Stimulated activated CD8-positive, alpha-beta memory T cell treated with anti-CD3 and anti-CD28 coated beads, Interleukin-15, amount 100 ng/mL, for 1 hour (primary cell): ENCODE data around the gene PTPN4.

ENCODE experiments used
- DNase-seq: peaks from one replicate; pipeline ENCODE4 v3.0.0-alpha.2; 2020; ENCODE audit warnings: low read depth

Gene PTPN4

DNA sequence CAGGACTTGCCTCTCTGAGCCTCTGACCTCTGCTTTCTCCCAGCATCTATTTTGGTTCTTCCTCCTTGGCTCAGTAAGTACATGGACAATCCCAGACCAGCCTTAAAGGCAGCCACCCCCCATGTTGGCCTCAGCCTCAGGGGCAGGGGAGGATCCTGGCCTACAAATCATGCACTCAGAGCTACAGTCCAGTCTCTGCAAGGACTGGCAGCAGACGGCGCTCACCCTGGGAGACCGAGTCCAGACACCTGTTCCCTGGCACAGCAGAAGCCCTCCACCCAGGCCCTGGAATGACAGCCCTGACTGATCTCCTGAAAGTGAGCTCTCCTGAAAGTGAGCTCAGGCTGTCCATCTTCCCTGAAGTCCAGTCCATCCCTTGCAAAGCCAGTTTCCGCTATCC is 25.7 kb upstream of the PTPN4 start:
- no peak for DNase-seq

GRCh38 chr2:119735565-119735964 is 24.2 kb upstream of the PTPN4 start:
- DNase-seq = no peak

GRCh38 chr2:119736021-119736420 is 23.7 kb upstream of the PTPN4 start:
- no peak for DNase-seq

DNA sequence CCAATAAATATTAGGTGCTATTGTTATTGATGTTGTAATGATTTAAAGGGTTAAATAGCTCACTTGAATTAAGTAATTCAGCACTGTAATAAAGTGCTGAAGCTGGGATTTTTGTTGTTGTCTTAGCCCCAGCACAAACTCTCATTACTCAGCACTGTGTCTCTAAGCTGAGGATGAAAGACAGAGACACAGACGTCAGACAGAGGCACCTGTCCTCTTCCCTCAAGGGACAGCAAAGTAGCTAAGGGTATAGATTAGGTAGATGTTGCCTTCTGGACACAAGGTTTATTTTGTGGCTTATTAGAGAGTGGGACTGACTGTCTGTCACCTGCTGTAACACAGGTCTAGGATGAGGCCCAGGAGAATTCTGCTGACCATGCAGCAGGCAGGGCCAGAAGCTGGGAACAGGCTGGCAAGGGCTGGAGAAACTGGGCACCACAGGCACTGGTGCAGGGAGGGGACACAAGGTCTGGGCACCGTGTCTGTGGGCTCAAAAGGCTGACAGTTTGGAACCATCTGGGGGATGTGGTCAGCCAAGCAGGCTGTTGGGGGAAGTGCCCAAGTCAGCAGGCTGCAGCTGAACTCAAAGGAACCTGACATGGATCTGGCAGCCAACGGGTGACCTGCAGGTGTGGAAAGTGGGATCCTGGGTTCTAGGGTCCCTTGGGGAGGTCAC is 20.0 kb upstream of the PTPN4 start:
- DNase-seq = no peak

DNA sequence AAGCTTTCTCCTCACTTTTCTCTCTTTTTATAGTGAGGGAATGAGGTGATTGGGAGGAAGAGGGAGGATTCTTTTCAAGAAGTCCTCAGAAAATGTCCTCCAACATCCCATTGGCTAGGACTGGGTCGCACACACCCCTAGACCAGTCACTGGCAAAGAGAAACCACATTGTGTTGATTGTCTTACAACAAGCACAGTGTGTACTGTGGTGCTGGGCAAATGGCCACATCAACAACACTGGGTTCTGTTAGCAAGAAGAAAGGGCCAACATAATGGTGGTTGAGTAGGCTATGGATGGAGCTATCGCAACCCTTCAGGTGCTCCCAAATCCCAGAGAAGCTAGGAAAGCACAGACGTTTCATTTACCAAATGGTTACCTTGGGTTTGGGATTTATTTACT is 18.7 kb upstream of the PTPN4 start:
- DNase-seq = no peak

DNA sequence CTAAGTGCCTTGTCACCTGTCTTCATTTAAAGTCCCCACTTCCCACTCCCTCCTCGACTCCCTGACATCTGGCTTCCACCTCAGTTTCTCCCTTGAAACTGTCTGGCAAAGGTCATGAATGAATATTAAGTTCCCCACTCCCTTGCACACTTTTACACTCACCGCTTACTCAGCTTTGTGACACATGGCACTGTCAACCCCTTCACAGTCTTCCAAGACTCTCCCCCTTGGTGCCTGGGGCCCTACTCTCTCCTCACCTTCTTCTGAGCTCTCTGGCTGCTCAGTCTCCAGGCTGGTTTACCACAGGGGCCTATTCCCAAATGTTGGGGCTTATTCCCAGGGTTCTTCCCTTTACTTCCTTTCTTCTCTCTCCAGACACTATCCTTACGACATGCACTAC is 17.9 kb upstream of the PTPN4 start:
- no peak for DNase-seq

- DNase-seq = no peak
These were observed 15.3 kb upstream of the PTPN4 start for GRCh38 chr2:119744335-119744939.

GRCh38 chr2:119745566-119745965 is 14.2 kb upstream of the PTPN4 start:
- no peak for DNase-seq

DNA sequence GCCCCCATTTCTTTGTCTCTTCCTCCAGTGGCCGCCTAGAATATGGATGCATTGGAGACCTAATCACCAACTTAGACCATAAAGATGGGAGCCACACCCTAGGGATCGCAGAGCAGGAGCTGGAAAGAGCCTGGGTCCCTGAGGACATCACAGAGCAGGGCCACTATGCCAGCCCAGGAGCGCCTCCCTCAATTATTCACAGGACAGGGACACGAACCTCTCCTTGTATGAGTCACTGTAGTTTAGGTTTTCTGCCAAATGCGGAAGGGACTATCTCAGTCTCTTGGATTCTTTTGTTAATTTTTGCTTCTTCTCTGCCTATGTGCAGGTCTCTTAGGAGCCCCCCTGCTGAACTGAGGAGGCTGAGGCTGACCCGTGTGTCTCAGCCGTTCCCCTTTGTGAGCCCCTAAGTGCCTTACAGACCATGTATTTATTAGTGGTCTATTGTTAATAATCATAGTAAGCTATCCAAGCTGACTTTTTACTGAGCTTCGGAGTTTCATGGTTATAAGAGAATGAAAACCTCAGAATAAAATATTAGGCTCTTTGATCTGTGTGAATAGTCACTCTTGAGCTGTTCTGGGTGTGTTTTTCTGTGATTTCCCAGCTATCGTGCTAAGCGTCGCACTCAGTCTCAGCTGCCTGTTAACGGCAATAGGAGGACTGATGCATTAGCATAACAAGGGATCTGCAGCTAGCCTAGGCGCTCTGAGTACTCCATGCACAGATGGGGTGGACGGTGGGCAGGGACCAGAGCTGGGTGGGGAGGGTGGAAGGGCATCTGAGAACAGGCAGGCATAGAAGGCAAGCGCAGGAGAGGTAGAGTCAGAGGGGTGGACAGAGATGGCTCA is 12.7 kb upstream of the PTPN4 start:
- DNase-seq = no peak

- DNase-seq = no peak
These were observed 11.6 kb upstream of the PTPN4 start for GRCh38 chr2:119748135-119748534.

DNA sequence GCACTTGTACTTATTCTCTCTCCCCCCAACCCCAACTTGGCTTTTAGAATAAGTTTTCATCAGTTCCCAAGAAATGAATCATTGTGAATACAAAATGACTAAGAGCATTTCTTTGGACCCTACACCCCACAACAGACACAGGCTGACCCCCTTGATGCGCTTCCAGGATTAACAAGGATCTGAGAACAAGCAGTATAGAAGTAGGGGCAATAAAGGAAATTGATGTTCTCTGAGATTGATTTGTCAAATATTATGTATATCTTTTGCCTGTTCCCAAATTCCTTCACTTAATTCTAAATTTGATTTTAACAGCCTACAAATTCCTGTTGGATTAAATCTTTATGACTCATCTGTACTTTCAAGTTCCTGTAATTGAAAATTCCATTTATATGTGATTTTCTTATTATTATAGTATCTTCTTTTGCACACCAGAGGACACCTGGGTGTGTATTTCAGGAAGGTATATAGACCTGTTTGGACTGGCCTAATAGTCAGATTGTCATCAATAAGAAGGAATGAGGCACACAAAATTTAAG is 10.2 kb upstream of the PTPN4 start:
- DNase-seq = no peak

GRCh38 chr2:119751706-119752105 is 8.0 kb upstream of the PTPN4 start:
- DNase-seq = no peak

DNA sequence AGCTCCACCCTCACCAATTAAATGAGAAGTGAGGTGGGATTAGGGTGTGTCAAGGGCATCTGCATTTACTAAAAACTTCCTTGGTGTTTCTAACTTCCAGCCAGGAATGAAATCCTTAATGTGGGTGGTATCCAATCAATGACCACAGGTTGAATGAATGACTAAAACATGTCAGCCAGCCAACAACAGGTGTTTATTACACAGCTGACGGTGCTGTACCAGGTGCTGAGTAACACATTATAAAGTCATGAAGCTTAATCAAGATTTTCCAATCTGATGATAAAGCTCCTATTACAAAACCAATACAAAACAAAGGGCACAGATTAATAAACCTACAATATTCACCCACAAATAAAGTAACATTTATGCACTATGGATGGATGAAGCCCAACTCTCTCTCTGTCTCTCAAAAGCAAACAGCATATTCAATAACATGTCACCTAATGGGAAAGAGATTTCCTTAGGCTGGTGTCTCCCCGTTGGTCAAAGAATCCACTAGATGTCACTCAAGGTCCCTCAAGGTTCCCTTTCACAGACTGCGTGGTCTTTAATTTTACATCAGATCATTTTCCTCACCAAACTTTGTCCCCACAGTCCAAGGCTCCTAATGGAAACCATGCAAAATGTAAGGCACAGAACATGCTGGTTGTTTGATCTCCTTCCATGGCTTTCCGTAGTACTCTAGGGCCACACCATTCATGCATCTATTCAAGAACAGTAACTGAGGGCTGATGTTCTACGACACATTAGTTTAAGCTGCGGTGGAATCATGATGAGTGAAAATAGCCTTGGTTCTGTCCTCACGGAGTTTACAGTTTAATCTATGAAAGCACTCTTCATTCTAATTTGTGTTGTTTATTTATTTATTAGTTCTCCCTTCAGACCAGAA is 6.4 kb upstream of the PTPN4 start:
- no peak for DNase-seq

DNA sequence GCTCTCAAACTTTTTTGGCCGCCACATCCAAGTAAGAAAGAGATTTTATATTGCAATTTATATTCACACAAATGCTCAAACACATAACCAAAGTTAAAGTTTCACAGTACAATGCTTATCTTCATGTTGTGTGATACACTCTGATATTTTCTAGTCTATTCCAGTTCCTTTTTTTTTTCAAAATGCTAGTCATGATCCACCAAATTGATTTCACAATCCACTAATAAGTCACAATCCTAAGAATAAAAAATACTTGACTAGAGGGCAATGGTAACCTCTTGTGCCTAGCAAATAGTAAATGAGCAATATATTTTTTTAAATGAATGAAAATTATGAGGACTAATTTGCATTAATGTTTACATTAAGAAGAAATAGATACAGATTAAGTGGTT is 5.8 kb upstream of the PTPN4 start:
- DNase-seq = no peak

- no peak for DNase-seq
These were observed 3.8 kb upstream of the PTPN4 start for GRCh38 chr2:119755906-119756305.

GRCh38 chr2:119756837-119757236 is 2.9 kb upstream of the PTPN4 start:
- no peak for DNase-seq

DNA sequence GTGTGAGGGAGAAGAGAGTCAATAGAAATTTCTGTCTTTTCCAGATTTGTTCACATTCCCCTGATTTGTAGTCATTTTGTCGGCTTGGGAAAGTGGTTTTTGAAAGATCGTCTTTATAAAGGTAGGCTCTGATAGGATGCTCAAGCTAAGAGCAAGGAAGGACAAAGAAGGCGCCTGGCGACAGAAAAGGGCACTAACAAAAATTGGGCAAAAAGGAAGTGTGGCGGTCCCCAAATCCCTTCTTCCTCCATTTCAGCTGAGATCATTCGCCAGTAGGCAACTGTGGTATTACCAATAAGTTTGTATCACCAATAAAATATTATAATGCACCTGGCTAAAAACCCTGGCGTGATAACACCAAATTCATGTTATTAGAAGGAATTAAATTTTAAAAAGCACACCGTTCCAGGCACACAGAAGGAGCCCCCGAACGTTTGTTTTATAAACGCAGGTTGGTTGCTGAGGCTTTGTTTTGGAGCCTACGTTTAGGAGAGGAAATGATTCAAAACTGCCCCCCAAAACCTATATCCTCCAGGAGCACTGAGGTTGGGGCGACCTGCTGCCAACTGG is 756 bp upstream of the PTPN4 start:
- no peak for DNase-seq

DNA sequence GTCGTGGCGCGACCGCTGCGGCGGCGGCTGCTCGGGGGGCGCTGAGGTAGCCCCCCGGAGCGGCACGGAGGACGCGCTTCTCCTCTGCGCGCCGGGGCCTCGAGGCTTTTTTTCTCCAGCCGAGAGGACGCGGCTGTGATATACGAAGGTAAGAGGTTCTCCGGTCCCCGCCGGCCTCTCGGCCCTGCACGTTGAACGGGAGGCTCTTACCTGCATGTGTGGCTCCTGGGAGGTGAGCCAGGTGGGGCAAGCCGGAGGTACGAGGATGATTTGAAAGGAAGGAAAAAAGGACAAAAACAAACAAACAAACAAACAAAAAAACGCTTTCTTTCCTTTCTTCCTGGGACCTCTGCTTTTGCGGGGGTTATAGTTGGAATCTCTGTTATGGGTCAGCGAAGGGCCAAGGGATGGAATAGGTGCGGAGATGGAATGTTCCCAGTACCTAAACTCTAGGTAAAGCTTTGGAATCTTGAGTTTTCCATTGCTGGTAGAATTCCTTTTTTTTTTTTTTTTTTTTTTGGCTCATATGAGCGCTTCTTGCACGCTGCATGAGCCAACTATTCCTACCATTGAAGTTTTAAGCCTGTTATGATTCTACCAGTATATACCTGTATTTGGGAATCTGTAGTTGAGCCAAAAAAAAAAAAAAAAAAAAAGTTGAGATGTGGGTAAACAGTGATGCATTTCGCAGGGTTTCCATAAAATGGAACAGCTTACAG is 674 bp downstream of the PTPN4 start:
- peak; percentile 17 for DNase-seq

DNA sequence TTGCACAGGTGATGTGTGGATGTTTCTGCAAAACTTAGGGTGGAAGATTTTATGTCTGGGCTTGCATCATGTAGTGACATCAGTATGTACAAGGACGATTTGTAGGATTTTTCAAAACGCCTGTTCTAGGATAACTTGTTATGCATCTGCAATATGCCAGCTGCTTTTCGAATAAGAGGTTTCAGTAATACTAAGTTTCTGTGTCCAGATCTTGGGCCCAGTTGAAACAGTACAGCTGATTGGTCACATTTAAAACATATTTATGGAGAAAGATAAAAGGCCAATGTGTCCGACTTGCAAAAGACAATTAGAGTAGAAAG is 1.2 kb downstream of the PTPN4 start:
- no peak for DNase-seq

DNA sequence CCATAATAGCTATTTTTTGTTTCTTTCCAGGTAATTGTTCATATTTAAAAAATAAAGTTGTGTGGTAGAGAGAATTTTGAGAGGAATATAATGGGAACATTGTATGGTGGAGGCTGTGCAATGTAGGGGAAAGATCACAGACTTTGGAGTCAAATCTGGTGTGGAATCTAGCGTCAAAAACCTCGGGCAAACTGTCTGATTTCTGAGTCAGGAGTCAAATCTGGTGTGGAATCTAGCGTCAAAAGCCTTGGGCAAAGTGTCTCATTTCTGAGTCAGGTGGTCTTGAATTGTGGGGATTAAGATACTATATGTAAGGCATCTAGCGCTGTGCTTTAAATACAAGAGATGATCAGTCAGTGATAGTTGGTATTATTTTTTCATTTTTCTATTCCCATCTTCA is 5.1 kb downstream of the PTPN4 start:
- DNase-seq = no peak

GRCh38 chr2:119765433-119766002 is 5.8 kb downstream of the PTPN4 start:
- no peak for DNase-seq
